Activated T-helper 1 cell treated with anti-CD3 and anti-CD28 coated beads, Interleukin-12 subunit alpha, Interleukin-12 subunit beta, Interleukin-2, Interleukin-4 antibody, amounts not matched to agents 30 ng/mL and 10 ng/mL and 1 ng/mL, durations not matched to agents 14 hours and 24 hours and 36 hours (primary cell): ENCODE data around the gene GRIN2B. TPM values are rescaled to one million over a fixed set of nuclear protein-coding genes. Genes with fewer than 3 reads are reported as not detected.

Experiments used
- DNase-seq: peaks from one replicate; pipeline ENCODE4 v3.0.0; 2021; ENCODE audit warnings: low spot score
- H3K27ac Mint-ChIP-seq: one replicate; pipeline ENCODE4 v1.8.0; 2021; ENCODE audit warnings: mild to moderate bottlenecking, mixed read lengths
- H3K27me3 Mint-ChIP-seq: one replicate; pipeline ENCODE4 v1.8.0; 2022; ENCODE audit warnings: mild to moderate bottlenecking, moderate library complexity, mixed read lengths; ENCODE audit not compliant: insufficient read depth
- H3K36me3 Mint-ChIP-seq: one replicate; pipeline ENCODE4 v1.8.0; 2021; ENCODE audit warnings: low read depth, mixed read lengths
- H3K4me1 Mint-ChIP-seq: one replicate; pipeline ENCODE4 v1.8.0; 2021; ENCODE audit warnings: low read depth, mixed read lengths
- H3K4me3 Mint-ChIP-seq: one replicate; pipeline ENCODE4 v1.8.0; 2021; ENCODE audit warnings: mild to moderate bottlenecking, moderate library complexity, mixed read lengths
- H3K9me3 Mint-ChIP-seq: one replicate; pipeline ENCODE4 v1.8.0; 2021; ENCODE audit warnings: mixed read lengths
- intact Hi-C: fragments of 100-400 bp; cut with micrococcal nuclease; formaldehyde crosslinking; loops from one replicate; pipeline ENCODE4 v1.15.1; 2024
- total RNA-seq: library from RNA; stranded (reverse); gene quantifications from 2 replicates; pipeline ENCODE4 v1.2.3, GENCODE V29; 2022

GRIN2B gene
- total RNA-seq, 1 donor from 2014 or later, result not detected

- Mint-ChIP-seq H3K27ac (no peak overlapping the region), H3K4me3 (no peak overlapping the region), H3K36me3 (no peaks in the 10 kb centered on the region), H3K27me3 (peaks cover 4% of the 10 kb centered on the region), H3K4me1 (no peaks in the 10 kb centered on the region), H3K9me3 (no peaks in the 10 kb centered on the region)
- DNase-seq, result no peak
- intact Hi-C loops, result no loop called here
These were observed 34.0 kb downstream of the GRIN2B start for GRCh38 chr12:13947276-13947946.

GRCh38 chr12:13945641-13946040 lies 35.8 kb downstream of the GRIN2B start:
- H3K4me3 Mint-ChIP-seq, result no peak overlapping the region

GRCh38 chr12:13945236-13945635 lies 36.2 kb downstream of the GRIN2B start:
- no peak for DNase-seq
- no peak overlapping the region for H3K27ac Mint-ChIP-seq
- no peaks in the 10 kb centered on the region for H3K36me3 Mint-ChIP-seq
- intact Hi-C loops, result no loop called here
- no peaks in the 10 kb centered on the region for H3K4me1 Mint-ChIP-seq
- no peak overlapping the region for H3K4me3 Mint-ChIP-seq
- H3K27me3 Mint-ChIP-seq, result peaks cover 6% of the 10 kb centered on the region
- H3K9me3 Mint-ChIP-seq, result no peaks in the 10 kb centered on the region

More at GRCh38 chr12:13945641-13946040, 35.8 kb downstream of the GRIN2B start:
- intact Hi-C loops, result no loop called here
- Mint-ChIP-seq H3K36me3 (no peaks in the 10 kb centered on the region), H3K9me3 (no peaks in the 10 kb centered on the region), H3K27me3 (peaks cover 6% of the 10 kb centered on the region), H3K27ac (no peak overlapping the region), H3K4me1 (no peaks in the 10 kb centered on the region)
- no peak for DNase-seq

GRCh38 chr12:13942826-13943225 lies 38.6 kb downstream of the GRIN2B start:
- Mint-ChIP-seq H3K27me3 (peaks cover 6% of the 10 kb centered on the region), H3K27ac (no peak overlapping the region), H3K36me3 (no peaks in the 10 kb centered on the region), H3K4me1 (no peaks in the 10 kb centered on the region), H3K4me3 (no peak overlapping the region), H3K9me3 (no peaks in the 10 kb centered on the region)
- no peak for DNase-seq
- intact Hi-C loops, result no loop called here

- intact Hi-C loops, result no loop called here
- Mint-ChIP-seq H3K27ac (no peak overlapping the region), H3K9me3 (no peaks in the 10 kb centered on the region), H3K27me3 (peaks cover 5% of the 10 kb centered on the region), H3K4me1 (no peaks in the 10 kb centered on the region), H3K36me3 (no peaks in the 10 kb centered on the region), H3K4me3 (no peak overlapping the region)
- DNase-seq, result no peak
These were observed 39.8 kb downstream of the GRIN2B start for GRCh38 chr12:13941258-13942249.

- Mint-ChIP-seq H3K4me3 (no peak overlapping the region), H3K27me3 (peaks cover 5% of the 10 kb centered on the region), H3K27ac (no peak overlapping the region), H3K36me3 (no peaks in the 10 kb centered on the region), H3K4me1 (no peaks in the 10 kb centered on the region), H3K9me3 (no peaks in the 10 kb centered on the region)
- DNase-seq, result no peak
- intact Hi-C loops, result no loop called here
These were observed 41.0 kb downstream of the GRIN2B start for GRCh38 chr12:13940335-13940865.

- H3K27ac Mint-ChIP-seq, result no peak overlapping the region
- no peaks in the 10 kb centered on the region for H3K36me3 Mint-ChIP-seq
- H3K9me3 Mint-ChIP-seq, result no peaks in the 10 kb centered on the region
- no peak overlapping the region for H3K4me3 Mint-ChIP-seq
- intact Hi-C loops, result no loop called here
- H3K27me3 Mint-ChIP-seq, result peaks cover 2% of the 10 kb centered on the region
- no peak for DNase-seq
- no peaks in the 10 kb centered on the region for H3K4me1 Mint-ChIP-seq
These were observed 43.7 kb downstream of the GRIN2B start for GRCh38 chr12:13937735-13938134.

GRCh38 chr12:13935169-13935568 lies 46.2 kb downstream of the GRIN2B start:
- H3K9me3 Mint-ChIP-seq, result no peaks in the 10 kb centered on the region
- intact Hi-C loops, result no loop called here
- DNase-seq, result no peak
- no peaks in the 10 kb centered on the region for H3K27me3 Mint-ChIP-seq
- no peaks in the 10 kb centered on the region for H3K4me1 Mint-ChIP-seq
- no peak overlapping the region for H3K27ac Mint-ChIP-seq
- H3K4me3 Mint-ChIP-seq, result no peak overlapping the region
- H3K36me3 Mint-ChIP-seq, result no peaks in the 10 kb centered on the region
